ENCODE data around the gene PACSIN2.

- TF ChIP-seq CTCF (IDR thresholded peaks at IDR 0.05) (no peak), POLR2A (IDR thresholded peaks at IDR 0.05) (no peak)
Observed at GRCh38 chr22:42829302-42829701, 185.6 kb downstream of the PACSIN2 start.
